Renal cortical epithelial cell (primary cell): ENCODE results near the gene SURF1. TPM values are rescaled to one million over a fixed set of nuclear protein-coding genes. Genes with fewer than 3 reads are reported as not detected.
"Not testable (repeated sequence)": the region's sequence is repeated elsewhere in the genome, so short reads cannot be mapped to it uniquely, and the experiment has no call there.

Experiments
- DNase-seq: peaks from one replicate; pipeline ENCODE4 v3.0.0-alpha.2; 2011; ENCODE audit warnings: low read depth
- total RNA-seq: library from RNA; depleted of rRNA; stranded (reverse); fragments of >200 nt; gene quantifications from 2 replicates; pipeline ENCODE4 v1.2.3, GENCODE V29; 2014

The SURF1 gene
- total RNA-seq, 1 donor from 2014 or later: 18.6 TPM

DNA sequence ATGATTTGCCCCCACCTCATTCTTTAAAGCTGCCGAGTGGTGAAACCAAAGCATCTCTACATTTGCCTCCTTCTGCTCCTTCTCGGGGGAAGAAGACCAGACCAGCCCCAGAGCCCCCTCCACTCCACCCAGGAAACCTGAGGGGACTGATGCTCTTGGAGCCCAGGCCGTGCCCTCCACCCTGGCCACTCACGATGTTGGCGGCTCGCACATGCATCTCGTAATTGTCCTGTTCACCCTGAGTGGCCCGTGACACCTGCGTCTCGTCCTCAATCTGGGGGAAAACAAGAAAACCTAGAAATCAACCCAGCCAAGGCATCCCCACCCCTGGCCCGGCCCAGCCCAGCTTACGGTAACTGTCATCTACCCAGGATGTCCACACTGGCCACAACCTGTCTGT is 11.3 kb downstream of the SURF1 start:
- no peak for DNase-seq

DNA sequence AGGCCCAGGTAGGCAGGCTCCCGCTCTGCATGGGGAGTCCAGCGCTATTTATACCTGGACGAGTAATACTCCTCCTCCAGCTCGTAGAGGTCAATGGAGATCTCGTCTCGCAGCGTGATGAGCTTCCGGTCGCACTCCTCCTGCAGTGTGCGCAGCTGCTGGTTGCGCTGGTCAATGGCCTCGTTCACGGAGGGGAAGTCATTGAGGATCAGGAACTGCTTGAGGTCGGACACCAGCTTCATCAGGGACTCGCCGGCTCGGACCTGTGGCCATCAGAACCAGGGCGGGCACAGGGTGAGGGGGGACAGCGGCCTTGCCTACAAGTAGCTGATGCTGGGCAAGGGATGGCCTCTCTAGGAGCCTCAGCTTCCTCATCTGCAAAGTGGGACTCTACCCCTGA is 12.2 kb downstream of the SURF1 start:
- no peak for DNase-seq

DNA sequence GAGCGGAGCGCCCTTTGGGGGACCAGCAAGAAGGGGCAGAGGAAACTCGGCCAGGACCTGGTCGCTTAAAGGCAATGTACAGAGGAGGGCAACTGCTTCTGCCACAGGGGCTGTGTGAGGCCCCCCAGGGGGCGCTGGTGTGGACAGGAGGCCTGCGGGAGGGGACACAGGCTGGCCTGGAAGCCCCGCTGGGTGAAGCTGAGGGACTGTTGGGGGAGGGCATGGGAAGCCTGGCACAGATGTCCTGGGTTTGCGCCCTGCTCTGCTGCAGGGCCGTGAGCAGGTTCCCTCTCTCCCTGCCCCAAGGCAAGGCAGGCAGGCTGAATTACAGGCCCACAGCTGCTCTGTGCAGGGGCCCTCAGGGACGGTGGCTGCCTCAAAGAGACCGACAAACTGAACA is 13.7 kb downstream of the SURF1 start:
- no peak for DNase-seq

DNA sequence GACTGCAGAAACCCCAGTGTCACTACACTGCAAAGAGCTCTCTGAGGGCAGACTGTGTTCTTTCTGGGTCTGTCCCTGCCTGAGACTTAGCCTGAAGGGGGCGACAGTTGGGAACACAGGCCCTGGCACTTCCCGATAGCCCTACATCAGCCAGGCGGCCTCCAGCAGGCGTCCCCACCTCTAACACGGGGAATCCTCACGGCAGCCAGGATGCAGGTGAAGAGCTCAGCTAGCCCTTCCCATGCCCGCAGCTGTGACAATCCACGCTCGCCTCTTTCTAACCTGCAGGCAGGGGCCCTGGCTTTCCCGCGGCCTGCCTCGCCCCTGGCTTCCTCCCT is 14.2 kb downstream of the SURF1 start:
- DNase-seq: no peak

DNA sequence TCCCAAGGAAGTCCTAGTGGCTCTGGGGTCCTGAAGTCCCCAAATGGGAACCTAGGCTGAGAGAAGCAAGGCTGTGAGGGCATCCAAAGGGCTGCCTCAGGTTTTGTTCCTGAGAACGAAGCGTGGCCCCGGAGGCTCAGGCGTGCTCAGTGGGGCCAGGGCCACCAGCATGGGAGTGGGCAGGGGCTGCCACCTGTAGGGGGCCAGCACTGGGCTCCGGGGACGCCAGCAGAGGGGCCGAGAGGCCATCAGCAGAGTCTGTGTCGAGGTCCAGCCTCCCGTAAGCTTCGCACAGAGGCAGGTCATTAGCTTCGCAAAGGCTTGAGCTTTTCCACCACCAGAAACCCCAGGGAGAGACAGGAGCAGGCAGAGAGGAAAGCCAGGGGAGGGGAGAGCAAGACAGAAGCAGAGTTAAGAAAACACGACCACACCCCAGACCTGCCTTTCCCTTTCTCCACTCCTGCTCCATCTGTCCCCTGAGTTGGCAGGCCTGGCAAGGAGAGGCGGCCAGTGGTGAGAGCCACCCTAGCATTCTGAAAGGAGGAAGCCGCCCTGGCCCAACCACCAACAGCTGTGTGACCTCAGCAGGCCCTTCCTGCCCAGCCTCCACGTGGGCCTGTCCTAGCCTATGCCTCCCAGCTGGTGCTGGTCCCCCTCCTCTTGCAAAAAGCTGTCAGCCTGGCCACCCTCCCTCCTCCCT is 14.8 kb downstream of the SURF1 start:
- no peak for DNase-seq

DNA sequence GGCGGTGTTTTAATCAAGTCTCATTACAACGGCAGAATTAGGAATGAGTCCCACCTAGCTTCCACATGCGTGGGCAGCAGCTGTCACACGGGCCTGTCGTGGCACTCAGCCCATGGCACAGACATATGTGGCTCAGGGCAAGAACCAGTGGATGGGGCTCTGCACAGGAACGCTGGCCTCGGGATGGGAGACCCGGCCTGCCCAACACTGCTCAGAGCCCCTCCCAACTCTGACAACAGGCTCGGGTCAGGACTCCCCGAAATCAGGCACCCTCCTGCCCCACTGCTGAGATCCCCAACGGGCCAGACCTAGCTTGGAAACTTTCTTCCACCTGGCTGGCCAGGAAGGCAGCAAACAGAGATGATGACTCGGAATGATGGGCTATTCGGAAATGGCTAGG is 15.4 kb downstream of the SURF1 start:
- no peak for DNase-seq

DNA sequence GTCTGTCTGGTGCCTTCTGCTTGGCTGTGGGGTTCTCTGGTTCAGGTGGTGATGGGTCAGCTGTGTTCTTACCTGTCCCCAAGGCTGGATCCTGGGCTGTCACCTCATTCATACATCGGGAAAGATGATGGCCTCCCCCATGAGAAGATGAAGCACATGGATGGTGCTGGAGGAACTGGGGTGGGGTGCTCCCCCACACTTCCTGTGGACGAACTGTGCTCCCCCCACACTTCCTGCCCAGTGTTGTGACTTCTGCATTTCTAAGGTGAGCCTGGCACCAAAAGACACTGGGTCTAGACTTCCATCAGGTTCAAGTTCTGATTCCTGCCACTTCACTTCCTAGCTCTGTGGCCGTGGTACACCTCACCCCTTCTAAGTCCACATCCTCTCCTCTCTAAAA is 16.0 kb downstream of the SURF1 start:
- no peak for DNase-seq

DNA sequence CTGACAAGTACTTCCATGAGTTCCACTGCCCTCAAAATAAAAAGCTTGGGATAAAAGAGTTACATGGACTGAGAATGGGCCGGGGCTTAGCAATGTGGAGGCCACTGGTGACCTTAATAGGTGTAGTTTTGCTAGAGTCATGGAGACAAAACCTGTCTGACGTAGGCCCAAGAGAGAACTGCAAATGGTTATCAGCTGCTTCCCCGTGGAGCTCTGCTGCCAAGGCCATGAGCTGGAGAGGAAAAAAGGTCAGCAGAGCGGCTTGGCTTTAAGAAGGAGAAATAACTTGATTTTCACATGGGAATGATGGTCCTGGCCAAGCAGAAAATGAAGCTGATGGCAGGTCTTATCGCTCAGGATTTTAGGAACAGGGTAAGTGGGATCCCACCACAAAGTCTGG is 16.6 kb downstream of the SURF1 start:
- DNase-seq: no peak

DNA sequence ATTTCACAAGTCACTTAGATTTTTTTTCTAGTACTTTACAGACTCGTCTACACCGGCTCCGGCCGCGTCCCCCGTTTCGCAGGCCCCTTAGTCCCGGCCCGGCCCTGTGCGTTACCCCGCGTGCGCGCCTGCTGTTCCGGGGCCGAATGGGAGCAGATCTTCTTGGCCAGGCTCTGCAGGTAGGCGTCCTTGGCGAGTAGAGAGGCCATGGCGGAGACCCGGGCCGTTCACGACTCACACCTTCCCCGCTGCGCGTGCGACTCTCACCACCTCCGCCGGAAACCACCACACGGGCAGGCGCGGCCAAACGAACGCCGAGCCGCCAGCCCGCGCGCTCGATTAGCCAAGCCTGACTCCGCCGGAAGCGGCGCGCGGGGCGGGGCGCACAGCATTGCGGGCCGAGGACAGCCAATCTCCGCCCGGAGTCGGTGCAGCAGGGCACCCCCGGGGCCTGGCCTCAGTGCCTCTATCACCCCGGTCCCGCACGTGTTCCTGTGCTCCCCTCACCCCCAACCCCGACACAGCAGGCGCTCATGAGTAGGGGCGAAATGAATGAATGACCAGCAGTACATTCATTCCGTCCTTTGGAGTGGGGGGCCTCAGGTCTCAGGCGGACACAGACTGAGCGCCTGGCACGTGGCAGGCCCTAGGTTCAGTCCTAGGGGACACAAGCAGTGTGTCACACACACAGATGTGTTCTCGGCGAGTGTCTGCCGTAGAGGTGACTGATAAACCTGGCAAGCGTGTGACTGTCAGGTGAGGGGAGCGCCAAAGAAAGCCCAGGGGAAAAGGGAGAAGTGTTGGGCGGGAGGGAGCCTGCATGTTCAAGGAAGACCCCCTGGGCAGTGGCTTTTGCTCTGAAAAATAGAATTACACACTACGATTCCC is 20.1 kb downstream of the SURF1 start, which contains the start of gene SURF6:
TSS of gene SURF6 (minus strand) at position 265 of the 888 bp plus-strand sequence. CDS start at position 209, 56 bp downstream.
- DNase-seq: peak; percentile 65

DNA sequence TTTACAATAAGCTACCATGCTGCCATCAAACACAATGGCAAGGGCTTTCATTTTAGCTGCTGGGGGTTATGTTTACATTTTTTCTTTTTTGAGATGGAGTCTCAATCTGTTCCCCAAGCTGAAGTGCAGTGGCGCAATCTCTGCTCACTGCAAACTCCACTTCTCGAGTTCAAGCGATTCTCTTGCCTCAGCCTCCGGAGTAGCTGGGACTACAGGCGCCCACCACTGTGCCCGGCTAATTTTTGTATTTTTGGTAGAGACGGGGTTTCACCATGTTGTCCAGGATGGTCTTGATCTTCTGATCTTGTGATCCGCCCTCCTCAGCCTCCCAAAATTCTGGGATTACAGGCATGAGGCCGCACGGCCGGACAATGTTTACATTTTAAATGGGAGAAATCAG is 21.4 kb downstream of the SURF1 start:
- not testable (repeated sequence) for DNase-seq

DNA sequence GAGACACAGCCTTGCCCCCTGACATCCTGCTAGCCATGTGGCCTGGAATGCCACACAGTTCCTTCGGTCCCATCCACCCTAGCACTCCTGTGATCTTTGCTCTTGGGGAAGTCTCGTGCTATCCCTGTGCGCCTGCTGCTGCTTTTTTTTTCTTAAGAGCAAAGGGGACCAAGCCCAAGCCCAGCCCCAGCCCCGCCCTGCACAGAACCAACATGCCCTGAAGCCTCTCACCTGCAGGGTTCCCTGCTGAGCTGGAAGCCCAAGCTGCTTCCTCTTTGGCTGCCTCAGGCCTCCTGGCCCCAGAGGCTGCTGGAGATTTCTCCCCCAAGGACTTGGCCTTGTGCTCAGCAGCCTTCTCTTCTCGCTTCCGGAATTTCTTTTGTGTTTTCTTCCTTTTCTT is 22.1 kb downstream of the SURF1 start:
- no peak for DNase-seq

DNA sequence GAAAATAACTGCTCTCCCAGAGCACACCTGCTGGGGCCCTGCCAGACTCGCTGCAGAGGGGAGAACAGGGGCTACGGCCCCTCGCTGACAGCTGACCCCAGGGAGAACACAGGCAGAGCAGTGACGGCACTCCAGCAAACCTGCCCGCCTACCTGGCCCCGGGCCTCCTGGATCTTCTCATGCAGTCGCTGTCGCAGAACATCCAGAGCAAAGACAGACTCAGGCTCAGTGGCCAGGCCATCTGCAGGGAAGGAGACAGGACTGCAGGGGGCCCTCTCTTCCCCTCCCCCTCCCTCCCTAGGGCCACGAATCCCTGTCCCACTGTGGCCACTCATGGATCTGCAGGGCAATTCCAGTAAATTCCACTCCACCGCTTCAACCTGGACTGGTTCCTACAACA is 22.7 kb downstream of the SURF1 start:
- no peak for DNase-seq

DNA sequence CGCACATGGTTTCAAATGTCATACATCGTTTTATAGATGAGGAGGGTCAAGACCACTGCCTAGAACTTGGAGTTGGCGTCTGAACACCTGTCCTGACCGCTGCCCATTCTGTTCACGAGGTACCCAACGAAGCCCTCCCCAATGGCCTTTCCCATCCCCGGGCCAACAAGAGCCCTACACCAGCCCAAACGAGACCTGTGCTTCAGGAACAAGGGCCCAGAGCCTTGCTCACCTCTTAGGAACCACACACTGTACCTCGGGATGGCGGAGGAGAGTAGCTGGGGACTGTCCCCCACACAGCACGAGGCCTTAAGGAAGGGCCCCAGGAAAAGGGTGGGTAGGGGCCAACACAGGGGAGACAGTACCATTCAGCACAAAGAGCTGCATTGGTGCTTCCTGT is 23.3 kb downstream of the SURF1 start:
- DNase-seq: no peak

DNA sequence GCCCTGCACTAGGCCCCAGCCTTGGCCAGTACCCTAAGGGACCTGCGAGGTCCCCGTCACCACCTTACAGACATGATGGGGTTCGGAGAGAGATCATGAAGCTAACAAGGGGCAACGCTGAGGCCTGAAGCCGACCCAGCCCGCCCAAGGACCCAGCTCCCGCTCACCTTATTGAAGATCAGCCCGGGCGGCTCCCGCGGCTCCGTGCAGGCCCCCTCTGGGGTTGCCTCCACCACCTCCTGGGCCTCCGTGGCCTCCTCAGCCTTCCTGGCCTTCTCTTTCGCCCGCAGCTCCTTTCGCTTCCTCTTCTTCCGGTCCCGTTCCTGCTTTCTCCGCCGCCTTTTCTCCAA is 23.9 kb downstream of the SURF1 start:
- no peak for DNase-seq

DNA sequence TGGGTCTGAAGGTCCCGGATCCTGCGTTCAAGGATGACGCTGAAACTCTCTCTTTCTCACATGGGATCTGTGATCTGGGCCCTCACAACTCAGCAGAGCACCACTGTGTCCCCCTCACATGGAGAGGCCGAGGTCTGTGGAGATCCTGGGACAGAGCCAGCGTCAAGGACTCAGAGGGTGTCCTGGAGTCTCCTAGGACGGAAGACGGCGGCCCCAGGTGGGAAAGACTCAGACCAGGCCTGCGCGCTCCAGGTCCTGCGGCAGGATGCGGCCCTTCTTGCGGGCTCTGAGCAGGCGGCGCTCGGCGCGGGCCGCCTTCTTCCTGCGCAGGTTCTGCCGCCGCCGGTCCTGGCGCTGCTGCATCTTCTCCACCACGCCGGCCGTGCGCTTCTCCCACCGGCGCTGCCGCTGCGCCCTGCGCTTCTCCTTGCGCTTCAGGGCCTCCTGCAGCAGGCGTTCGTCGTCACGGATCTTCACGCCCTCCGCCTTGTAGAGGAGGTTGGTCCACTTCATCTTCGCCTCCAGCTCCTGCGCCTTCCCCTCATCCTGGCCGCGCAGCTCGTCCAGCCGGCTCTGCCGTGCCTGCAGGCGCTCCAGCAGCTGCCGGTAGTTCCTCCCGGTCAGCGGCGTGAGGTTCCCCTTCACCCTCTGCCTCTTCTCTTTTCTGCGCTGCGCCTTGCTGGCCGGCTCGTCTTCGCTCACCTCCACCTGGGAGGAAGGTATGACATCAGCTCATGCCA is 24.5 kb downstream of the SURF1 start:
- DNase-seq: no peak

DNA sequence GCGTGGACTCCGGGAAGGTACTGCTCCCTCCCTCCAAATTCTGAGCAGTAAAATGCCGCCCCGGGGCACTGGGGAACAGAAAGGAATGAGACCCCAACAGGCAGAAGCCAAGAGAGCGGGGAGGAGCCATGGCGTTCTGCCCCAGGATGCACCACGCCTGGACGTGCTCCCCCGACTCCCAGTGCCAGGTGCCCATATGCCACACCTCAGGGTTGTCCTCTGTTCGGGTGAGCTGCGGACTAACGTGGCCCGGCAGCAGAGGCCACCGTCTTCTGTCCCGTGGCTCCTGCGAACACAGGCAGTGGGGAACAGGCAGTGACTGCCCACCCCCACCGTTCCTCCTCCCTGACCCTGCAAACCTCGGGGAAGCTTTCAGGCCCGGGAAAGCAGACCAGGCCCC is 25.1 kb downstream of the SURF1 start:
- DNase-seq: no peak

DNA sequence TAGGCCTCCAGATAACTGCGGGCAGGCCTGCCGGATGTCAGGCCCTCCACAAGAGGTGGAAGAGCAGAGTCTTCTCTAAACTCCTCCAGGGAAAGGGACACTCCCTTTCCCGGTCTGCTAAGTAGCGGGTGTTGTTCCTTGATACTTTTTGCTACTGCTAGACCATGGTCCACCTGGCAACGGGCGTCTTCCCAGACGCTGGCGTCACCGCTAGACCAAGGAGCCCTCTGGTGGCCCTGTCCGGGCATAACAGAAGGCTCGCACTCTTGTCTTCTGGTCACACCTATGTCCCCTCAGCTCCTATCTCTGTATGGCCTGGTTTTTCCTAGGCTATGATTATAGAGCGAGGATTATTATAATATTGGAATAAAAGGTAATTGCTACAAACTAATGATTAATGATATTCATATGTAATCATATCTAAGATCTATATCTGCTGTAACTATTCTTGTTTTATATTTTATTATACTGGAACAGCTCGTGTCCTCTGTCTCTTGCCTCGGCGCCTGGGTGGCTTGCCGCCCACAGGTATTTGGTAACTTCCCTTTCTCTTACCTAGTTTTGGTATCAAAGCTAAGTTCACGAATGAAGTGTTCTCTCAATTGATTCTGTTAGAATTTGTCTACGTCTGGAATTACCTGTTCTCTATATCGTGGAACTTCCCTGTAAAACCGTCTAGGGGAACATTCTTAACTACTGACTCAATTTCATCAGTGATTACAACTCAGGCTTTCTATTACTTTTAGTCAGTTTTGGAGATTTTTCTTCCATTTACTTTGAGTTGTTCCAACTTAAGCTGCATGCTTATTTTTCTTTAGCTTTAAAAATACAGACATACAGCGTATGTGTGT is 26.8 kb downstream of the SURF1 start:
- peak; percentile 30 for DNase-seq

DNA sequence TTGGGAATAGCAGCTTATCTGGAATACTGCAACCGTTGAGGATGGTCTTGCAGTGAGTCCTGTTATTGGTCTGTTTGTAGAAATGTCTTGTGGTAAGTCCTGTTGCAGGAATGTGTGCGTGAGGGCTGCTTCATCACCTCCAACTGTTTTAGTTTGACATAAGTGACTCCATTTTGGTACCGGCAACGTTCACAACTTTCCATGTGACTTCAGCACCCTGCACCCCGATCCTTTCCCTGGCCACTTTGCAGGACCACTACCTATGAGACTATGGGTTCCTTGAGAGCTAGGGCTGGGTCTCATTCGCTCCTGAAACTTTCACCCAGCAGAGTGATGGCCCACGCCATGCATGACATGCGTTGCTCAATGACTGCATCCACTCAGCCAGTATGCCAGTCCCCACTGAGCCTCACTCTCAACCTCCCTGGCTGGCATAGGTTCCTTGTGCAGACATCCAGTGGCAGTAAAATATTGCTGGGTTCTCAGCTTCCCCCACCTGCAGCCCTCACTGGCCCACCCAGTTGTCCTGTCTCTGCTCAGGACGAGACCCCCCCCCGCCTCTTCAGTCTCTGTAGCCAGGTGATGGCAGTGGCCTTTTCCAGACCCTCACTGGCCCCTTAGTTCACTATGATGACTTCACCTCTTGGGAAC is 28.3 kb downstream of the SURF1 start:
- DNase-seq: no peak

DNA sequence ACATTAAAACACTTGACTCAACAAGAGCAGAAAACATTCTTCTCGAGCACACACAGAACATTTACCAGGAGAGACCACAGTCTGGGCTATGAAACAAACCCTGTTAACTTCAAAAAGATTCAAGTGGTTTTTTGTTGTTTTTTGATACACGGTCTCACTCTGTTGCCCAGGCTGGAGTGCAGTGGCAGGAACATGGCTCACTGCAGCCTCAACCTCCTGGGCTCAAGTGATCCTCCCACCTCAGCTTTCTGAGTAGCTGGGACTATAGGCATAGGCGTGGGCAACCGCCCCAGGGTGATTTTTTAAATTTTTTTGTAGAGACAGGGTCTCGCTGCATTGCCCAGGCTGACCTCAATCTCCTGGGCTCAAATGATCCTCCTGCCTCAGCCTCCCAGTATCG is 29.3 kb downstream of the SURF1 start:
- DNase-seq: not testable (repeated sequence)

DNA sequence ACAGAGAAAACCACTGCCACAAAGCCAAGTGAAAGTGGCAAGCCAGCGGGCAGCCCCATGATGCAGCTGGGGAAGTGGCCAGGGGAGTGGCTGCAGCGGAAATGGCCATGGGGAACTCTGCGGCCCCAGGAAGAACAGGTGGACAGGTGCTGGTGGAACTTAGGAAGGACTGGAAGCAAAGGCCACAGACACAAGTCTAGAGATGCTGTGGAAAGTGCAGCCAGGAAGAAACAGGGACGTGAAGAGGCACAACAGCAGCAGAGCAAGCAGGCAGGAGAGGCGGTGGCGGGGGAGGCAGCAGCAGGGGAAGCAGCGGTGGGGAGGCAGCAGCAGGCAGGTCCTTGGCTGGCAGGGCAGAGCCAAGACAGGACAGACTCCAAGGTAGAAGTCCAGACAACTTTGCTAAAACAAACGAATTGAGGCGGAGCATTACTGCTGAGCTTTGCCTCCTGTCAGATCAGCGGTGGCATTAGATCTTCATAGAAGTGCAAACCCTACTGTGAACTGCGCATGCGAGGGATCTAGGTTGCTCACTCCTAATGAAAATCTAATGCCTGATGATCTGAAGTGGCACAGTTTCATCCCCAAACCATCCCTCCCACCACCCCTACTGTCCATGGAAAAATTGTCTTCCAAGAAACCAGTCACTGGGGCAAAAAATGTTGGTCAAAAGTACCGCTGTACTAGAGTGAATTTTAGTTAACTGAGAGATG is 32.1 kb downstream of the SURF1 start:
- DNase-seq: no peak

DNA sequence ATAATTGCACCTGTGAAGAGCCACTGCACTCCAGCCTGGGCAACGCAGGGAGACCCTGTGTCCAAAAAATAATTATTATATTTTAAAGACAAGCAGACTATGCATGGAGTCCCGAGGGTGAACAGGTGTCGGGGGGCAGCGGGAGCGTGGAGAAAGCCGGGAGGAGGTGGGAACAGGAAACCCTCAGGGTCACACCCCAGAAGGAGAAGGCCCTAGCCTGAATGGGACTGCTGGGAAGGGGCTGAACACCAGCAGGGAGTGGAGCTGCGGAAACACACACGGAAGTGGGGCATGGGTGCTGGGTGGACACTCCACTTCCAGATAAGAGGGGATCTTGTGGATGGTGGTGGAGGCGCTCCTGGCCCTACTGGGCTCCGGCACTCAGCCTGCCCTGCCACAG is 33.1 kb downstream of the SURF1 start:
- DNase-seq: no peak
